Measurements from ENCODE around the gene RGS2.

Gene RGS2

GRCh38 chr1:192795916-192796618 lies 12.8 kb upstream of the RGS2 start:
- no peak for DNase-seq

- no peak for DNase-seq
These were observed 11.7 kb upstream of the RGS2 start for GRCh38 chr1:192797143-192797542.

- no peak for DNase-seq
These were observed 10.9 kb upstream of the RGS2 start for GRCh38 chr1:192797891-192798290.

GRCh38 chr1:192801451-192801850 lies 7.4 kb upstream of the RGS2 start:
- DNase-seq = no peak

GRCh38 chr1:192802406-192802805 lies 6.4 kb upstream of the RGS2 start:
- no peak for DNase-seq

GRCh38 chr1:192803501-192803900 lies 5.3 kb upstream of the RGS2 start:
- no peak for DNase-seq

- no peak for DNase-seq
These were observed 3.0 kb upstream of the RGS2 start for GRCh38 chr1:192805832-192806323.

- DNase-seq = no peak
These were observed 1.4 kb upstream of the RGS2 start for GRCh38 chr1:192807211-192808162.

- no peak for DNase-seq
These were observed 699 bp upstream of the RGS2 start for GRCh38 chr1:192808163-192808517.

GRCh38 chr1:192809307-192810252 lies 741 bp downstream of the RGS2 start:
- DNase-seq = peak in 1 of 4 experiments; percentile 42

- no peak for DNase-seq
These were observed 1.5 kb downstream of the RGS2 start for GRCh38 chr1:192810253-192810880.

- no peak for DNase-seq
These were observed 2.2 kb downstream of the RGS2 start for GRCh38 chr1:192811006-192811405.

- DNase-seq = no peak
These were observed 2.9 kb downstream of the RGS2 start for GRCh38 chr1:192811594-192812239.

- DNase-seq = no peak
These were observed 3.8 kb downstream of the RGS2 start for GRCh38 chr1:192812420-192813209.

- DNase-seq = no peak
These were observed 6.0 kb downstream of the RGS2 start for GRCh38 chr1:192814805-192815204.

GRCh38 chr1:192817246-192817645 lies 8.4 kb downstream of the RGS2 start:
- no peak for DNase-seq

GRCh38 chr1:192821296-192821695 lies 12.5 kb downstream of the RGS2 start:
- DNase-seq = no peak

GRCh38 chr1:192824511-192824910 lies 15.7 kb downstream of the RGS2 start:
- no peak for DNase-seq

- DNase-seq = no peak
These were observed 18.1 kb downstream of the RGS2 start for GRCh38 chr1:192826791-192827546.

GRCh38 chr1:192830595-192831246 lies 21.9 kb downstream of the RGS2 start:
- DNase-seq = no peak
